Measurements from ENCODE around the gene ZMIZ1.

DNA sequence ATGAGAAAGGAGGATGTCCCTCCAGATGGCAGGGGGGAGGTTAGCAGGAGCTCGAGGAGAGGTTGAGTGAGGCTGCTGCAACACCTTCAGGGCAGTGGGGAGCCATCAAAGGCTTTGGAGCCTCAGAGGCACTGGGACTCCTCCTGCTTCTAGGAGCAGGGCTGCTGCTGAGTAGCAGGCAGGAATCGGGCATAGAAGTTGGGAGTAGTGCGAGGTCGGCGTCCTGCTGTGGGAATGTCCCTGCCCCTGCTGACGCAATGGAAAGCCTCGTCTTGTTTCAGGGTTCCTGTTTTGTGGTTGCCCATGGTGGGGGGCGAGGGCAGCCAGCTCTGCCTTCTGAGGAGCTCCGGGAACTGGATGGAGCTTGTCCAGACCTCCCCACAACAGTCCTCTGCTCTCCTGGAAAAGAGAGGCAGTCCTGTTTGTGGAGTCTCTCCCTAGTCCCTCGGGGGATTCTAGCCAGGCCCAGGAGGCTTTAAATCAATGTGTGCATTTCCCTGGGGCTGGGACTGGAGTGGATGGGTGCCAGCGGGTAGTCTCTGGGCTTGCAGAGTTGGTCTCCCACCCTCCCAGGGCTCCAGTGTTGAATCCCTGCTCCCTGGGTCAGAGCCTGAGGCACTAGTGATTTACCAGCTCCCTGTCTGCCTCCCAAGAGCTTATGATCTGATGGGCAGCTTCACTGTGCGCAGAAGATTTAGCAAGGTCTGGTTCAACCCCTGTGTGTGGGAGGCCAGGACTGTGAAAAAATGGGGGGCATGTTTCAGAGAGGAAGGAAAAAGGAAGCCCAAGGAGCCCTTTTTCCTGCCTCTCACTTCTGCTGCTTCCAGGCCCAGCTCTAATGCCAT is 179.8 kb downstream of the ZMIZ1 start:
- TF ChIP-seq, protein P1, sequence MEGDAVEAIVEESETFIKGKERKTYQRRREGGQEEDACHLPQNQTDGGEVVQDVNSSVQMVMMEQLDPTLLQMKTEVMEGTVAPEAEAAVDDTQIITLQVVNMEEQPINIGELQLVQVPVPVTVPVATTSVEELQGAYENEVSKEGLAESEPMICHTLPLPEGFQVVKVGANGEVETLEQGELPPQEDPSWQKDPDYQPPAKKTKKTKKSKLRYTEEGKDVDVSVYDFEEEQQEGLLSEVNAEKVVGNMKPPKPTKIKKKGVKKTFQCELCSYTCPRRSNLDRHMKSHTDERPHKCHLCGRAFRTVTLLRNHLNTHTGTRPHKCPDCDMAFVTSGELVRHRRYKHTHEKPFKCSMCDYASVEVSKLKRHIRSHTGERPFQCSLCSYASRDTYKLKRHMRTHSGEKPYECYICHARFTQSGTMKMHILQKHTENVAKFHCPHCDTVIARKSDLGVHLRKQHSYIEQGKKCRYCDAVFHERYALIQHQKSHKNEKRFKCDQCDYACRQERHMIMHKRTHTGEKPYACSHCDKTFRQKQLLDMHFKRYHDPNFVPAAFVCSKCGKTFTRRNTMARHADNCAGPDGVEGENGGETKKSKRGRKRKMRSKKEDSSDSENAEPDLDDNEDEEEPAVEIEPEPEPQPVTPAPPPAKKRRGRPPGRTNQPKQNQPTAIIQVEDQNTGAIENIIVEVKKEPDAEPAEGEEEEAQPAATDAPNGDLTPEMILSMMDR (conservative IDR thresholded peaks at IDR 0.05; ENCODE audit: low read depth in 2 of 2) = no peak
- TF ChIP-seq EZH2 (IDR thresholded peaks at IDR 0.05; ENCODE audit: low read depth, unreplicated experiment) (no peak), EZH2phosphoT487 (IDR thresholded peaks at IDR 0.05; ENCODE audit: unreplicated experiment) (no peak), CREB1 (CRISPR knock-in tag; IDR thresholded peaks at IDR 0.05; ENCODE audit: low read depth) (no peak), ZNF331 (CRISPR knock-in tag; IDR thresholded peaks at IDR 0.05; ENCODE audit: low read depth) (no peak), ZNF114 (CRISPR knock-in tag; IDR thresholded peaks at IDR 0.05) (no peak), POLR2AphosphoS5 (IDR thresholded peaks at IDR 0.05; ENCODE audit: low read depth) (no peak), JUNB (IDR thresholded peaks at IDR 0.05; ENCODE audit: unreplicated experiment) (no peak), STAT1 (IDR thresholded peaks at IDR 0.05; ENCODE audit: unreplicated experiment) (no peak)
- TF ChIP-seq, protein P2, sequence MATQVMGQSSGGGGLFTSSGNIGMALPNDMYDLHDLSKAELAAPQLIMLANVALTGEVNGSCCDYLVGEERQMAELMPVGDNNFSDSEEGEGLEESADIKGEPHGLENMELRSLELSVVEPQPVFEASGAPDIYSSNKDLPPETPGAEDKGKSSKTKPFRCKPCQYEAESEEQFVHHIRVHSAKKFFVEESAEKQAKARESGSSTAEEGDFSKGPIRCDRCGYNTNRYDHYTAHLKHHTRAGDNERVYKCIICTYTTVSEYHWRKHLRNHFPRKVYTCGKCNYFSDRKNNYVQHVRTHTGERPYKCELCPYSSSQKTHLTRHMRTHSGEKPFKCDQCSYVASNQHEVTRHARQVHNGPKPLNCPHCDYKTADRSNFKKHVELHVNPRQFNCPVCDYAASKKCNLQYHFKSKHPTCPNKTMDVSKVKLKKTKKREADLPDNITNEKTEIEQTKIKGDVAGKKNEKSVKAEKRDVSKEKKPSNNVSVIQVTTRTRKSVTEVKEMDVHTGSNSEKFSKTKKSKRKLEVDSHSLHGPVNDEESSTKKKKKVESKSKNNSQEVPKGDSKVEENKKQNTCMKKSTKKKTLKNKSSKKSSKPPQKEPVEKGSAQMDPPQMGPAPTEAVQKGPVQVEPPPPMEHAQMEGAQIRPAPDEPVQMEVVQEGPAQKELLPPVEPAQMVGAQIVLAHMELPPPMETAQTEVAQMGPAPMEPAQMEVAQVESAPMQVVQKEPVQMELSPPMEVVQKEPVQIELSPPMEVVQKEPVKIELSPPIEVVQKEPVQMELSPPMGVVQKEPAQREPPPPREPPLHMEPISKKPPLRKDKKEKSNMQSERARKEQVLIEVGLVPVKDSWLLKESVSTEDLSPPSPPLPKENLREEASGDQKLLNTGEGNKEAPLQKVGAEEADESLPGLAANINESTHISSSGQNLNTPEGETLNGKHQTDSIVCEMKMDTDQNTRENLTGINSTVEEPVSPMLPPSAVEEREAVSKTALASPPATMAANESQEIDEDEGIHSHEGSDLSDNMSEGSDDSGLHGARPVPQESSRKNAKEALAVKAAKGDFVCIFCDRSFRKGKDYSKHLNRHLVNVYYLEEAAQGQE (IDR thresholded peaks at IDR 0.05; ENCODE audit: unreplicated experiment) = no peak
- TF ChIP-seq, protein P3, sequence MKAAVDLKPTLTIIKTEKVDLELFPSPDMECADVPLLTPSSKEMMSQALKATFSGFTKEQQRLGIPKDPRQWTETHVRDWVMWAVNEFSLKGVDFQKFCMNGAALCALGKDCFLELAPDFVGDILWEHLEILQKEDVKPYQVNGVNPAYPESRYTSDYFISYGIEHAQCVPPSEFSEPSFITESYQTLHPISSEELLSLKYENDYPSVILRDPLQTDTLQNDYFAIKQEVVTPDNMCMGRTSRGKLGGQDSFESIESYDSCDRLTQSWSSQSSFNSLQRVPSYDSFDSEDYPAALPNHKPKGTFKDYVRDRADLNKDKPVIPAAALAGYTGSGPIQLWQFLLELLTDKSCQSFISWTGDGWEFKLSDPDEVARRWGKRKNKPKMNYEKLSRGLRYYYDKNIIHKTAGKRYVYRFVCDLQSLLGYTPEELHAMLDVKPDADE (IDR thresholded peaks at IDR 0.05) = no peak

Data from GM23338 (cell line).